ENCODE data around the gene RNLS.

Gene RNLS

GRCh38 chr10:88392222-88392621, 190.9 kb downstream of the RNLS start:
- H3K4me3 ChIP-seq (ENCODE audit: low read depth, low read length) = no peak overlapping the region

GRCh38 chr10:88390041-88390440, 193.1 kb downstream of the RNLS start:
- H3K4me3 ChIP-seq (ENCODE audit: low read depth, low read length) = no peak overlapping the region

More at GRCh38 chr10:88392222-88392621, 190.9 kb downstream of the RNLS start:
- TF ChIP-seq CTCF (IDR thresholded peaks at IDR 0.05; ENCODE audit: low read depth, low read length) = no peak

GRCh38 chr10:88389456-88389855, 193.7 kb downstream of the RNLS start:
- peak; percentile 30; the same call in 1 of the 2 replicates for TF ChIP-seq CTCF (IDR thresholded peaks at IDR 0.05; ENCODE audit: low read depth, low read length)
- H3K4me3 ChIP-seq (ENCODE audit: low read depth, low read length) = no peak overlapping the region

More at GRCh38 chr10:88390041-88390440, 193.1 kb downstream of the RNLS start:
- no peak for TF ChIP-seq CTCF (IDR thresholded peaks at IDR 0.05; ENCODE audit: low read depth, low read length)

GRCh38 chr10:88388324-88388723, 194.8 kb downstream of the RNLS start:
- H3K4me3 ChIP-seq (ENCODE audit: low read depth, low read length) = no peak overlapping the region
- no peak for TF ChIP-seq CTCF (IDR thresholded peaks at IDR 0.05; ENCODE audit: low read depth, low read length)

- H3K4me3 ChIP-seq (ENCODE audit: low read depth, low read length) = 0 out of 2 replicates have a peak overlapping the region, but pooled peaks have one; percentile 6
- TF ChIP-seq CTCF (IDR thresholded peaks at IDR 0.05; ENCODE audit: low read depth, low read length) = no peak
Observed at GRCh38 chr10:88386821-88387773, 196.0 kb downstream of the RNLS start.

- no peak for TF ChIP-seq CTCF (IDR thresholded peaks at IDR 0.05; ENCODE audit: low read depth, low read length)
- H3K4me3 ChIP-seq (ENCODE audit: low read depth, low read length) = no peak overlapping the region
Observed at GRCh38 chr10:88386204-88386788, 196.8 kb downstream of the RNLS start.

Data from WI38 (cell line).